Measurements from ENCODE around the gene CREB5. TPM values are rescaled to one million over a fixed set of nuclear protein-coding genes. Genes with fewer than 3 reads are reported as not detected.

The CREB5 gene
- total RNA-seq, 1 experiment from 2014 or later = 1.3 TPM

- TF ChIP-seq ZBTB43 (CRISPR knock-in tag; IDR thresholded peaks at IDR 0.05) (no peak), ZNF317 (CRISPR knock-in tag; IDR thresholded peaks at IDR 0.05; ENCODE audit: borderline replicate concordance, low read depth) (no peak), IRF1 (CRISPR knock-in tag; IDR thresholded peaks at IDR 0.05) (no peak), ZNF532 (CRISPR knock-in tag; IDR thresholded peaks at IDR 0.05; ENCODE audit: borderline replicate concordance) (no peak), ZNF425 (CRISPR knock-in tag; conservative IDR thresholded peaks at IDR 0.05) (no peak), E2F5 (CRISPR knock-in tag; IDR thresholded peaks at IDR 0.05) (no peak), ATF1 (CRISPR knock-in tag; IDR thresholded peaks at IDR 0.05) (no peak)
These were observed 202.8 kb downstream of the CREB5 start (continued) for GRCh38 chr7:28615091-28615490.

GRCh38 chr7:28617308-28617880 lies 205.1 kb downstream of the CREB5 start:
- Mint-ChIP-seq H3K4me1 (no peaks in the 10 kb centered on the region), H3K27me3 (ENCODE audit: low read depth) (no peaks in the 10 kb centered on the region), H3K9me3 (no peaks in the 10 kb centered on the region), H3K4me3 (no peak overlapping the region), H3K27ac (no peak overlapping the region), H3K36me3 (no peaks in the 10 kb centered on the region)
- no peak for DNase-seq (ENCODE audit: low spot score)
- ChIA-PET CTCF (interaction anchor here (2.1 kb wide), 1 partner anchor 10 kb away, joined by 10 read pairs; no protein-coding TSS in a partner anchor), POLR2A (no interaction called here)
- ATAC-seq = no peak
- TF ChIP-seq NFE2L1 (CRISPR knock-in tag; IDR thresholded peaks at IDR 0.05) = no peak
- TF ChIP-seq, protein P1, sequence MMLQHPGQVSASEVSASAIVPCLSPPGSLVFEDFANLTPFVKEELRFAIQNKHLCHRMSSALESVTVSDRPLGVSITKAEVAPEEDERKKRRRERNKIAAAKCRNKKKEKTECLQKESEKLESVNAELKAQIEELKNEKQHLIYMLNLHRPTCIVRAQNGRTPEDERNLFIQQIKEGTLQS (CRISPR knock-in tag; conservative IDR thresholded peaks at IDR 0.05) = no peak
- no peak for TF ChIP-seq ZNF671 (CRISPR knock-in tag; IDR thresholded peaks at IDR 0.05)
- TF ChIP-seq, protein P2, sequence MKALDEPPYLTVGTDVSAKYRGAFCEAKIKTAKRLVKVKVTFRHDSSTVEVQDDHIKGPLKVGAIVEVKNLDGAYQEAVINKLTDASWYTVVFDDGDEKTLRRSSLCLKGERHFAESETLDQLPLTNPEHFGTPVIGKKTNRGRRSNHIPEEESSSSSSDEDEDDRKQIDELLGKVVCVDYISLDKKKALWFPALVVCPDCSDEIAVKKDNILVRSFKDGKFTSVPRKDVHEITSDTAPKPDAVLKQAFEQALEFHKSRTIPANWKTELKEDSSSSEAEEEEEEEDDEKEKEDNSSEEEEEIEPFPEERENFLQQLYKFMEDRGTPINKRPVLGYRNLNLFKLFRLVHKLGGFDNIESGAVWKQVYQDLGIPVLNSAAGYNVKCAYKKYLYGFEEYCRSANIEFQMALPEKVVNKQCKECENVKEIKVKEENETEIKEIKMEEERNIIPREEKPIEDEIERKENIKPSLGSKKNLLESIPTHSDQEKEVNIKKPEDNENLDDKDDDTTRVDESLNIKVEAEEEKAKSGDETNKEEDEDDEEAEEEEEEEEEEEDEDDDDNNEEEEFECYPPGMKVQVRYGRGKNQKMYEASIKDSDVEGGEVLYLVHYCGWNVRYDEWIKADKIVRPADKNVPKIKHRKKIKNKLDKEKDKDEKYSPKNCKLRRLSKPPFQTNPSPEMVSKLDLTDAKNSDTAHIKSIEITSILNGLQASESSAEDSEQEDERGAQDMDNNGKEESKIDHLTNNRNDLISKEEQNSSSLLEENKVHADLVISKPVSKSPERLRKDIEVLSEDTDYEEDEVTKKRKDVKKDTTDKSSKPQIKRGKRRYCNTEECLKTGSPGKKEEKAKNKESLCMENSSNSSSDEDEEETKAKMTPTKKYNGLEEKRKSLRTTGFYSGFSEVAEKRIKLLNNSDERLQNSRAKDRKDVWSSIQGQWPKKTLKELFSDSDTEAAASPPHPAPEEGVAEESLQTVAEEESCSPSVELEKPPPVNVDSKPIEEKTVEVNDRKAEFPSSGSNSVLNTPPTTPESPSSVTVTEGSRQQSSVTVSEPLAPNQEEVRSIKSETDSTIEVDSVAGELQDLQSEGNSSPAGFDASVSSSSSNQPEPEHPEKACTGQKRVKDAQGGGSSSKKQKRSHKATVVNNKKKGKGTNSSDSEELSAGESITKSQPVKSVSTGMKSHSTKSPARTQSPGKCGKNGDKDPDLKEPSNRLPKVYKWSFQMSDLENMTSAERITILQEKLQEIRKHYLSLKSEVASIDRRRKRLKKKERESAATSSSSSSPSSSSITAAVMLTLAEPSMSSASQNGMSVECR (CRISPR knock-in tag; IDR thresholded peaks at IDR 0.05; ENCODE audit: borderline replicate concordance) = no peak
- TF ChIP-seq, protein P3, sequence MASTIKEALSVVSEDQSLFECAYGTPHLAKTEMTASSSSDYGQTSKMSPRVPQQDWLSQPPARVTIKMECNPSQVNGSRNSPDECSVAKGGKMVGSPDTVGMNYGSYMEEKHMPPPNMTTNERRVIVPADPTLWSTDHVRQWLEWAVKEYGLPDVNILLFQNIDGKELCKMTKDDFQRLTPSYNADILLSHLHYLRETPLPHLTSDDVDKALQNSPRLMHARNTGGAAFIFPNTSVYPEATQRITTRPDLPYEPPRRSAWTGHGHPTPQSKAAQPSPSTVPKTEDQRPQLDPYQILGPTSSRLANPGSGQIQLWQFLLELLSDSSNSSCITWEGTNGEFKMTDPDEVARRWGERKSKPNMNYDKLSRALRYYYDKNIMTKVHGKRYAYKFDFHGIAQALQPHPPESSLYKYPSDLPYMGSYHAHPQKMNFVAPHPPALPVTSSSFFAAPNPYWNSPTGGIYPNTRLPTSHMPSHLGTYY (CRISPR knock-in tag; IDR thresholded peaks at IDR 0.05) = no peak
- TF ChIP-seq IRF1 (CRISPR knock-in tag; IDR thresholded peaks at IDR 0.05) = no peak
